ENCODE measurements around the gene TTC9.

DNA sequence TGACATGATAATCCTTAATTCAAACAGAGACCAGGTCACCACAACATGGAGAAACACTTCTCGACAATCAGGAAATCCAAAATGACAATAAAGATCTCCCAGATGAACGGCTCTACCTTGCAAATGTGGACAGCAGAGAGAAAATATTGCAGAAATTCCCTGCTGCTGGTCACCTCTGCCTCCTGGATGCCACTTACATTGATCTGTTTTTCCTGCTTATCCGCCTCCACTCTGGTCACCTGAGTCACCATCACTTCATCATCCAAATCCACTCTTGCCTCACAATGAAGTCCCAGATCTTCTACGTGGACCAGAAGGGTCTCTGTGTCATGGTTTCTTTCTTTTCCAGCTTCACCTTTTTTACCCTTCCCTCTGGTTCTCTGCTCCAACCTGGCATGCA is 21.1 kb downstream of the TTC9 start:
- TF ChIP-seq ZNF274 (IDR thresholded peaks at IDR 0.05; ENCODE audit: low read depth, low read length), result no peak
- no peak for TF ChIP-seq YY1 (IDR thresholded peaks at IDR 0.05; ENCODE audit: insufficient read depth, insufficient read length)
- TF ChIP-seq SUZ12 (IDR thresholded peaks at IDR 0.05; ENCODE audit: extremely low read depth, insufficient read depth, insufficient read length), result no peak
